NCI-H2107 (cell line): ENCODE data around the gene TMEM50A.
"Not testable (repeated sequence)": the region's sequence is repeated elsewhere in the genome, so short reads cannot be mapped to it uniquely, and the experiment has no call there.

Experiments used
- DNase-seq: peaks from one replicate; lab custom pipeline; 2025; lab: John Stamatoyannopoulos, UW

TMEM50A gene

DNA sequence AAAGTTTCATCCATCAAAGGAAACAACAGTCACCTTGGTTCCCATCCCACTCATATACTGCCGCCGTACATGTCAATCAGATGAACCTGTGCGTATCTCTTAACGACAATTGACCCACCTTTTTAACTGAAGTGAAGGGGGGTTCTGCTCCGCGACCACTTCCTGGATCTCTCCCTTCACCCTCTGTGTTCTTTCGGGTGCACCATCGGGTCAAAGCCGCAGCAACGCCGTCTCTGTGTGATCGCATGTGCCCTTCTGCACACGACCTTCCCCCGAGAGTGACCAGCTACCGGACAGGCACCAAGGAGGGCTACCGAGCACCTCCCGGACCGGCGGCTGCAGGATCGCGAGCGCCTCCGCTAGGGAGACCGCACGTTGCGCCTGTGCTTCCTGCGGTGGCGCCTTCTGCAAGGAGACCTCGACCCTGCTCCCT lies 1.2 kb upstream of the TMEM50A start:
- not testable (repeated sequence) for DNase-seq

GRCh38 chr1:25337483-25338187 lies 499 bp upstream of the TMEM50A start:
- DNase-seq, result not testable (repeated sequence)

- no peak for DNase-seq
Observed at GRCh38 chr1:25338986-25339385, 852 bp downstream of the TMEM50A start.

GRCh38 chr1:25341746-25342145 lies 3.6 kb downstream of the TMEM50A start:
- DNase-seq, result no peak

- no peak for DNase-seq
Observed at GRCh38 chr1:25342846-25343245, 4.7 kb downstream of the TMEM50A start.

- DNase-seq, result no peak
Observed at GRCh38 chr1:25343872-25344271, 5.7 kb downstream of the TMEM50A start.

DNA sequence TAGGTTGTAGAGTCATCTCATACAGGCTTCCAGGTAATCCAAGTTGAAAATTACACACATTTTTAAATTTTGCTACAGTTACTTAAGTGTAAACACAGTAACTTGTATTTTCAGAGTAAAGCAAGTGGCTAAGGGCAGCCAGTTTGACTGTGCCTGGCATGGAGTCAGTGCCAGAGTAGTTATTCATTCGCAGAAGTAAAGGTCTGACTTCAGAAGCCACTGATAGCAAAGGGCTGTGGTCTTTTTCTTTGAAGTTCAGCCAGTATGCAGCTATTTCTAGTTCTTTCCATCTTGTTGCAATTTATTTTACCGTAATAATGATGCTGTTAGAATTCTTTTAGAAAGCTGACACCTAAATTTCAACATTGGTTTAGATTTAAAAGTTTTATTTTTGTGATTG lies 9.4 kb downstream of the TMEM50A start:
- no peak for DNase-seq

DNA sequence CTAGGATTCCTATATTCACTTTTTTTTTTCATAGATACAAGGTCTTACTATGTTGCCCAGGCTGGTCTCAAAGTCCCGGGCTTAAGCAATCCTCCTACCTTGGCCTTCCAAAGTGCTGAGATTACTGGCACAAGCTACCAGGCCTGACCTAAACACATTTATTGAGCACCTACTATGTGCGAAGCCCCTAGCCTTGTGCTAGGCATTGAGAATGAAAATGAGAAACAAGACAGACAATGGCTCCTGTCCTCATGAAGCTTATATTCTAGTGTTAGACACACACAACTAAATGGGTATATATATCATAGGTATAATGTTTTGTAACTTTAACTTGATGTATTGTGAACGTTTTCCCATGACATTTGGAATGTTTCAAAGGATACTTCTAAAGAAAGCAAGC lies 11.5 kb downstream of the TMEM50A start:
- DNase-seq, result no peak

GRCh38 chr1:25355841-25356395 lies 17.8 kb downstream of the TMEM50A start:
- no peak for DNase-seq

DNA sequence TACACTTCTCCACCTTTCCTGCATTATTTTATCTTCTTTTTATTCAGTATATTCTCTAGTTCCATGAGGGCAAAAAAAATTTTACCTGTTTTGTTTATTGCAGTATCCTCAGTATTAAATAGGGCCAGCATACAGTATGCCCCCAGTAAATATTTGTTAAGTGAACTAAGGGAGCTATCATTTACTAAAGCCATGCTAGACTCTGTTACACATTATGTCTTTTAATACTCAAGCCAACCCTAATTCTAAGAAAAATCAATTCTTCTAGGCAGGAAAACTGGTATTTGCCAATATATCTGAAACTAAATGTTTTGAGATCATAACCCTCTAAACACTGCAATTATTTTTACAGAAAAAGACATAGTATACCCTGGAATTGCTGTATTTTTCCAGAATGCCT lies 18.3 kb downstream of the TMEM50A start:
- DNase-seq, result no peak

GRCh38 chr1:25356848-25357247 lies 18.7 kb downstream of the TMEM50A start:
- DNase-seq, result no peak

DNA sequence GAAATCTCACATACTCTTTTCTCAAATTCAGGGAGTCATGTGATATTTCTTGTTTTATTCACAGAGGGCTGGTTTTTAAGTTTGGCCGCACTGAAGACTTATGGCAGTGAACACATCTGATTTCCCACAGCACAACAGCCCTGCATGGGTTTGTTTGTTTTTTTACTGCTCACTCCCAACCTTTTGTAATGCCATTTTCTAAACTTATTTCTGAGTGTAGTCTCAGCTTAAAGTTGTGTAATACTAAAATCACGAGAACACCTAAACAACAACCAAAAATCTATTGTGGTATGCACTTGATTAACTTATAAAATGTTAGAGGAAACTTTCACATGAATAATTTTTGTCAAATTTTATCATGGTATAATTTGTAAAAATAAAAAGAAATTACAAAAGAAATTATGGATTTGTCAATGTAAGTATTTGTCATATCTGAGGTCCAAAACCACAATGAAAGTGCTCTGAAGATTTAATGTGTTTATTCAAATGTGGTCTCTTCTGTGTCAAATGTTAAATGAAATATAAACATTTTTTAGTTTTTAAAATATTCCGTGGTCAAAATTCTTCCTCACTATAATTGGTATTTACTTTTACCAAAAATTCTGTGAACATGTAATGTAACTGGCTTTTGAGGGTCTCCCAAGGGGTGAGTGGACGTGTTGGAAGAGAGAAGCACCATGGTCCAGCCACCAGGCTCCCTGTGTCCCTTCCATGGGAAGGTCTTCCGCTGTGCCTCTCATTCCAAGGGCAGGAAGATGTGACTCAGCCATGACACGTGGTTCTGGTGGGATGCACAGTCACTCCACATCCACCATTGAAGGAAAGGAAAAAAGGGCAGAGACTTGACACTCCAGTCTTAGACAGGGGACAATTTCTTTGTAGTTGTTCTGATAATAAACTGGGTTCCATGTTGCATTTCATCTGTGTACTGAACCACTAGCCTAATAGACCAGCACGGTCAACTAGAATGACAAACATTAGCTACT lies 22.8 kb downstream of the TMEM50A start:
- no peak for DNase-seq

DNA sequence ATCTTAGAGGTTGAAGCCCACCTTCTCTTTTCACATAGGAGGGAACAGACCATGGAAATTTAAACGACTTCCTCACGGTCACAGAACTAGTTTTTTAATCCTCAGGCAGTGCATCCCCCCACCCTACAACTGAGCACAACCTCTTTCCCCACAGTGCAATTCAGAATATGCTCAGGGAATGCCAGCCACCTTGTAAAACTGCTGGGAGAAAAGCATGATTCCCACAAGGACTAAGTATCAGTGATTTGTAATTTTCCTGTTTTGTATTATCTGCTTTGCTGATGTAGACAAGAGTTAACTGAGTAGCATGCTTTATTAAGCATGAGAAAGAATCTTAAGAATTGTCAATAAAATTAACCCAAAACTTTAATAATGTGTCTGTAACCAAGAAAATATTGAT lies 23.8 kb downstream of the TMEM50A start:
- no peak for DNase-seq

- DNase-seq, result not testable (repeated sequence)
Observed at GRCh38 chr1:25362634-25363559, 24.8 kb downstream of the TMEM50A start.

GRCh38 chr1:25369241-25369640 lies 31.1 kb downstream of the TMEM50A start:
- DNase-seq, result no peak

DNA sequence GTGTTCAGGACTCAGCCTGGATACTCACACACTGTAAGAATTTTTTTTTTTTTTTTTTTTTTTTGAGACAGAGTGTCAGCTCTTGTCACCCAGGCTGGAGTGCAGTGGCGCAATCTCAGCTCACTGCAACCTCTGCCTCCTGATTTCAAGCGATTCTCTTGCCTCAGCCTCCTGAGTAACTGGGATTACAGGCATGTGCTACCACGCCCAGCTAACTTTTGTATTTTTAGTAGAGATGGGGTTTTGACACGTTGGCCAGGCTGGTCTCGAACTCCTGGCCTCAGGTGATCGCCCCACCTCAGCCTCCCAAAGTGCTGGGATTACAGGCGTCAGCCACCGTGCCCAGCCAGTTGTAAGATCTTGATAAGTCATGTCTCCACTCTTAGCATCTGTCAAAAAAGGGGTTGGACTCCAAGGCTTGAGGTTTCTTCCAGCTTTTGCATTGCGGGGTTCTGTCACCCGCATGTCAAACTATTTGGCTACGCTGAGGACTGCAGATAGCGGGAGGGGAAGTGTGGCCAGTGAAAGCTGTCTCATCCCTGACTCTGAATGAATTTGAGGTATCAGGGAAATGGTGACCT lies 31.6 kb downstream of the TMEM50A start:
- not testable (repeated sequence) for DNase-seq

DNA sequence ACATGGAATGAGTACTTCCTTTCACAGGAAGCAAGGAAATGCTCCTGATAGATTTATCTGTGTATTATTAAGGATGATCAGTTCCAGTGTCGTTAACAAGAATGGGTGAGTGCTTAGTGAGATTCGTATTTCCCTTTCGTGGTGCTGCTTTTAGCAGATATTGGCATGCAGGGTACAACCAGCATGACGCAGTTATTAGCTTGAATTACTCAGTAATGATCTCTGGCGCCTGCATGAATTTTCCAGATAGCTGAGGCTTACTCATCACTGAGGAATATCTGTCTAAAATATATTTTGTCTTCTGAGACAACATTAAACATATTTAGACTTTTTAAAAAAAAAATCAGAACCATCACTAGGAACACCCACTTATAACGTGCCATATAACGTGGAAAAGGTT lies 33.6 kb downstream of the TMEM50A start:
- DNase-seq, result not testable (repeated sequence)

- not testable (repeated sequence) for DNase-seq
Observed at GRCh38 chr1:25378367-25378766, 40.2 kb downstream of the TMEM50A start.

DNA sequence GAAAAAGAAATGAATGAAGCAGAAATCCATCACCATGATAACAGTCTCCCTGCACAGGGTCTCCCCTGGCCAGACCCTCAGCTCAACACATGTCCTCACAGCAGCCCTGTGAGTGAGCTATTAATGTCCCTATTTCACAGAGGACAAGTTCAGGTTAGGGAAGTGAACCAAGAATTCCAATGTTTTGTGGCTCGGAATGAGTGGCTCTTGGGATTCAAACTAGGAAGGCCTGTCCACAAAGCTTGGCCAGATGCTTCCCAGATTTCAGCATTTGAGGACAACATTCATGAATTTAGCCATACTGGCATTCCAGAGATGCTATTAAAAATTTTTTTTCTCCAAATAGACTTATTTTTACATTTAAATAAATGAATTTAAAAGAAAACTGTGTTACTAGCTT lies 44.4 kb downstream of the TMEM50A start:
- DNase-seq, result not testable (repeated sequence)

- not testable (repeated sequence) for DNase-seq
Observed at GRCh38 chr1:25383090-25383489, 45.0 kb downstream of the TMEM50A start.

GRCh38 chr1:25383875-25384274 lies 45.7 kb downstream of the TMEM50A start:
- not testable (repeated sequence) for DNase-seq
